HK-2 (cell line): ENCODE data around the gene ARHGDIA.

ENCODE experiments used
- DNase-seq: peaks from one replicate; pipeline ENCODE4 v3.0.0-alpha.2; 2018; ENCODE audit not compliant: unreplicated experiment

Gene ARHGDIA

DNA sequence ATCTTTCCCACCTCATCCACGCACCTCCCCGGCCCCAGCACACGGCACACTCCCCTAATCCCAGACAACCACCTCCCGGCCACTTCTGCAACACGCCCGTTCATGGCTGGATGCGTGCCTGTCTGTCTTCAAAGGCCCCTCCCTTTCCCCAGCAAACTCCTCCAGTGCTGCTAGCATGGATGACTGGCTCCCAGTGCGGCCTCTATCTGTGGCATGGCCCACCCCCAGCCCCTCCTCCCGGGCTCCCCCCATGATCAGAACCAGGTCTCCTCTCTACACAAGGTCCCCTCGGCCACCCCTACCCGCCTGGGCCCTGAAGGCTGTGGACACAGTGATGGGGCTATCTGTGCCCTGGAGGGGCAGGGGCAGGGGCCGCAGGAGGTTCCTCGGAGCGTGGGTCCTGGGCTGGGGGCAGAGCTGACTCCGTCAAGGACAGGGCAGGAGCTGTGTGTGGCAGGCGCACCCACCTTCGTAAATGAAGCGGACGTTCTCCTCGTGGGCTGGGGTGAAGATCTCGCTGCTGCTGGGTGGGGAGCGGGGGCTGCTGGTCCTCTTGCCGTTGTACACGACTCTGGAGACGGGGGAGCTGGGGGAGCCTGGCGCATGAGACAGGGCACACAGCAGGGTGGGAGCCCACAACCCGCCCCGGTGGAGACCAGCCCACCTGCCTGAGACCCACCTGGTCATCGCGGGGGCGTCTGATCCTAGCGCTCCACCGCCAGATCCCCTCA lies 47.2 kb downstream of the ARHGDIA start:
- no peak for DNase-seq

DNA sequence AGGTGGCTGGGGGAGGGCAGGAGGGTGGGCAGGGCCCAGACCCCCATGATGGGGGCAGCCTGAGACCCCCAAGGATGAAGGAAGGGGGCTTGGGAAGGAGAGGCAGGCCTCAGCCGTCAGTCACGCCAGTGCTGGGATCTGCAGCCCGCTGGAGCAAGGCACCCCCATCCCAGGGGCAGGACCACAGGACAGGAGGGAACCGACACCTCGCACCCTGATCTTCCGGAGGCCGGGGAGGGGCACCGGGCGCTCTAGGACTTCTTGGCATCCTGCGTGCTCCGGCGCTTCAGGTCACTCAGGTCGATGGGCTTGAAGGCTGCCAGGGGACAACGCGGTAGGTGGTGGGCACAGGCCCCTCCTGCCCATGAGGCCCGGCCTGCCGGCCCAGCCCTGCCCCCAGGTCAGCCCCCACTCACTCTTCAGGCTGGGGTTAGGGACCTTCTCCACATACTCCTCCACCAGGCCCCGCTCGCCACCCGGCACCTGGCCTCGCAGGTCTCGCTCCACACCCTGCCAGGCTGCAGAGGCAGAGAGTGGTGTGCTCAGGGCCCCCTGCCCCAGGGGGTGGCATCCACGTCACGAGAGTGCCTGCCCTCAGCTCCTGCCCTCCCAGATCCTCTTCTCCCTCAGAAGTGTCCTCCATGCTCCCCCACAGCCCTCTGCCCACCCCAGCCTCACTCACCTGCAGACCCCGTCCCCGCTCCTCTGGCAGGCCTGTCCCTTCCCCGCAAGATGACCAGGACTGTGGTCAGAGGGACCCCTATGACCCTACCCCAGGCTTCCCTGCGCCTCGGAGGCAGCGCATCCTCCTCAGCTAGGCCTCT lies 47.9 kb downstream of the ARHGDIA start:
- DNase-seq: no peak

DNA sequence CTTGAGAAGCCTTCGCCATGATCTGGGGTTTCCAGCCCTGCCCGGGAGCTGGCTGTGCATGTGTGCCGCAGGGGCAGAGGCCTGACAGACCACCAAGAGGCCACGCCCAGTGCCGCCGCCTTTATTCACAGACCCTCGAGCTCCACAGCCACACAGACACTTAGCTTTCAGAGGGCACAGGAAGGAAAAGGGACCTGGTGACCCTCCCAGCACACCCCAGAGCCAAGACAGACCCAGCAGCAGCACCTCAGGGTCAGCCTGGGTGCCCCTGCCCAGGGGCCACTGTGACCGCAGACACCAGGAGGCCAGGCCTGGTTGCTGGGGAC lies 48.9 kb downstream of the ARHGDIA start:
- no peak for DNase-seq

- DNase-seq: peak; percentile 46
Measured at GRCh38 chr17:81821603-81822311, 49.4 kb downstream of the ARHGDIA start.

GRCh38 chr17:81821147-81821546 lies 50.0 kb downstream of the ARHGDIA start:
- no peak for DNase-seq

DNA sequence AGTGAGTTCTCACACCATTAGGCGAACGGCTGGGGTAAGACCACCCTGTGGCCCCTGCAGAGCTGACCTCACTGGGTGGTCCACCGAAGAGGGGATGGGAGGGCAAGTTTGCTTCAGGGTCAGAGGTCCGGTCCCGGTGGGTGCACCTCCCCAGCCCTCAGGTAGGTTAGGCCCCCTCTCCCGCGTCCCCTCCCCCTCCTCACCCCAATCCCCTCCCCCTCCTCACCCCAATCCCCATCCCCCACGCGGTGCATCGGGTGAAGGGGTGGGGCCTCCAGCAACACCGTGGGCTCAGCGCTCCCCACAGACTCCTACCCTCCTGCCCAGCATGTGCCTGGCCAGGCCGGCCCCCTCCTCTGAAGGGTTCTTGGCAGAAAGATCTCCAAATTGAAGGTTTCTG lies 51.4 kb downstream of the ARHGDIA start:
- no peak for DNase-seq

DNA sequence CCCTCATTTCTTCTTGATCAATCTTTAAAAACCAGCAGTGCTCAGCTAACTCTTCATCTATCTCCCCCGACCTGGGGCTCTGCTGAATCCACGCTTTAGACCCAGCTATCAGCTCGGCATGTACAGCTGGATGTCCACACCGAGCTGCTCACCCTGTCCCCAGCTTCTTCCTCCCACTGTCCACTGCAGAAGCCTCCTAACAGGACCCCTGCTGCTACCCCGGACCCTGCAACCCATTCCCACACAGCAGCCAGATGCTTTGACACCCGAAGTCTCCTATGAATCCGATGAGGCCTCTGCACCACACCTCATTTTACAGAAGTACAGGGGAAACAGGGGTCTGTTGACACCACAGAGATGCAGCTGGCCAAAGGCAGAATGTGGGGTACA lies 53.4 kb downstream of the ARHGDIA start:
- no peak for DNase-seq
